H9 (cell line): ENCODE data around the gene EIF4E1B. TPM values are rescaled to one million over a fixed set of nuclear protein-coding genes. Genes with fewer than 3 reads are reported as not detected.

ENCODE experiments used
- DNase-seq: peaks from one replicate; pipeline ENCODE4 v3.0.0-alpha.2; 2017
- H2AFZ ChIP-seq: one replicate; pipeline ENCODE4 v1.6.1; 2013; ENCODE audit warnings: mild to moderate bottlenecking, low read length, control low read depth, moderate library complexity
- H2AK5ac ChIP-seq: 2 replicates; pipeline ENCODE4 v1.6.1; 2013; ENCODE audit warnings: low read length, control low read depth, mixed read lengths; ENCODE audit not compliant: insufficient read length
- H2BK120ac ChIP-seq: one replicate; pipeline ENCODE4 v1.6.1; 2013; ENCODE audit warnings: low read depth, mild to moderate bottlenecking, low read length, control low read depth, inconsistent platforms; ENCODE audit not compliant: poor library complexity, severe bottlenecking
- H2BK12ac ChIP-seq: 2 replicates; pipeline ENCODE4 v1.6.1; 2013; ENCODE audit warnings: low read length, control low read depth, mixed read lengths, low read depth; ENCODE audit not compliant: insufficient read length
- H2BK15ac ChIP-seq: 2 replicates; pipeline ENCODE4 v1.6.1; 2013; ENCODE audit warnings: low read depth, low read length, control low read depth
- H2BK20ac ChIP-seq: one replicate; pipeline ENCODE4 v1.6.1; 2013; ENCODE audit warnings: low read depth, mild to moderate bottlenecking, low read length, control low read depth, inconsistent platforms; ENCODE audit not compliant: poor library complexity, severe bottlenecking
- H2BK5ac ChIP-seq: 2 replicates; pipeline ENCODE4 v1.6.1; 2013; ENCODE audit warnings: low read length, control low read depth, mixed read lengths; ENCODE audit not compliant: insufficient read length
- H3K14ac ChIP-seq: 2 replicates; pipeline ENCODE4 v1.6.1; 2013; ENCODE audit warnings: low read length, control low read depth; ENCODE audit not compliant: insufficient read depth
- H3K18ac ChIP-seq: 2 replicates; pipeline ENCODE4 v1.6.1; 2013; ENCODE audit warnings: low read depth, mild to moderate bottlenecking, mixed read lengths, low read length, control low read depth; ENCODE audit not compliant: insufficient read length
- H3K23ac ChIP-seq: 2 replicates; pipeline ENCODE4 v1.6.1; 2013; ENCODE audit warnings: low read length, control low read depth, mixed read lengths, low read depth; ENCODE audit not compliant: insufficient read length
- H3K23me2 ChIP-seq: 2 replicates; pipeline ENCODE4 v1.6.1; 2013; ENCODE audit warnings: low read depth, mild to moderate bottlenecking, mixed read lengths, low read length, control low read depth; ENCODE audit not compliant: insufficient read length, poor library complexity, severe bottlenecking
- H3K27ac ChIP-seq: 2 replicates; pipeline ENCODE4 v1.5.1; 2013; ENCODE audit warnings: low read length, control low read depth, mixed read lengths, low read depth; ENCODE audit not compliant: insufficient read length
- H3K27me3 ChIP-seq: 2 replicates; pipeline ENCODE4 v1.6.1; 2013; ENCODE audit warnings: low read length, control low read depth, inconsistent platforms; ENCODE audit not compliant: insufficient read depth
- H3K4ac ChIP-seq: 2 replicates; pipeline ENCODE4 v1.6.1; 2013; ENCODE audit warnings: low read depth, mild to moderate bottlenecking, control low read depth, inconsistent platforms, low read length, moderate library complexity
- H3K4me1 ChIP-seq: 2 replicates; pipeline ENCODE4 v1.6.1; 2013; ENCODE audit warnings: low read length, control low read depth, inconsistent platforms; ENCODE audit not compliant: insufficient read depth
- H3K4me2 ChIP-seq: 2 replicates; pipeline ENCODE4 v1.6.1; 2013; ENCODE audit warnings: low read length, control low read depth, mixed read lengths; ENCODE audit not compliant: insufficient read length, insufficient read depth
- H3K56ac ChIP-seq: 2 replicates; pipeline ENCODE4 v1.6.1; 2013; ENCODE audit warnings: low read depth, mild to moderate bottlenecking, mixed read lengths, low read length, control low read depth; ENCODE audit not compliant: insufficient read length
- H3K79me1 ChIP-seq: 2 replicates; pipeline ENCODE4 v1.6.1; 2013; ENCODE audit warnings: low read depth, mild to moderate bottlenecking, moderate library complexity, low read length, control low read depth, inconsistent platforms; ENCODE audit not compliant: insufficient read depth, poor library complexity, severe bottlenecking
- H3K79me2 ChIP-seq: 2 replicates; pipeline ENCODE4 v1.6.1; 2013; ENCODE audit warnings: low read length, control low read depth, inconsistent platforms; ENCODE audit not compliant: insufficient read depth
- H3K9ac ChIP-seq: 2 replicates; pipeline ENCODE4 v1.6.1; 2013; ENCODE audit warnings: low read length, control low read depth, mixed read lengths; ENCODE audit not compliant: insufficient read length; ENCODE audit errors: extremely low read depth
- H3K9me3 ChIP-seq: one replicate; pipeline ENCODE4 v1.6.1; 2013; ENCODE audit warnings: low read depth, low read length, inconsistent platforms; ENCODE audit not compliant: control insufficient read depth
- H3T11ph ChIP-seq: one replicate; pipeline ENCODE4 v1.6.1; 2013; ENCODE audit warnings: mild to moderate bottlenecking, low read length, control low read depth, inconsistent platforms
- H4K20me1 ChIP-seq: one replicate; pipeline ENCODE4 v1.6.1; 2013; ENCODE audit not compliant: control insufficient read depth, insufficient read length, insufficient read depth
- H4K5ac ChIP-seq: 2 replicates; pipeline ENCODE4 v1.6.1; 2013; ENCODE audit warnings: low read depth, mild to moderate bottlenecking, mixed read lengths, low read length, control low read depth; ENCODE audit not compliant: insufficient read length
- H4K8ac ChIP-seq: replicated peaks from 2 replicates; pipeline ENCODE4 v1.6.1; 2013; ENCODE audit warnings: low read length, control low read depth, mixed read lengths, low read depth; ENCODE audit not compliant: insufficient read length
- H4K91ac ChIP-seq: 2 replicates; pipeline ENCODE4 v1.6.1; 2013; ENCODE audit warnings: low read depth, mild to moderate bottlenecking, moderate library complexity, mixed read lengths, low read length, control low read depth; ENCODE audit not compliant: insufficient read length
- H3K27ac Mint-ChIP-seq, 3 experiments: 2 replicates in 2 of 3; 3 replicates in 1 of 3; pipeline ENCODE4 v1.8.0; 2020 to 2021; ENCODE audit warnings: mixed read lengths in 3 of 3, mild to moderate bottlenecking in 1 of 3, moderate library complexity in 1 of 3
- H3K27me3 Mint-ChIP-seq: 2 replicates; pipeline ENCODE4 v1.8.0; 2021; ENCODE audit warnings: low read depth, mild to moderate bottlenecking, moderate library complexity, mixed read lengths
- H3K36me3 Mint-ChIP-seq, 3 experiments: 2 replicates in 2 of 3; 3 replicates in 1 of 3; pipeline ENCODE4 v1.8.0; 2020 to 2021; ENCODE audit warnings: low read depth in 3 of 3, mixed read lengths in 3 of 3; ENCODE audit not compliant: insufficient read depth in 1 of 3
- H3K4me1 Mint-ChIP-seq, 2 experiments: 2 replicates each; pipeline ENCODE4 v1.8.0; 2020; ENCODE audit warnings: mixed read lengths in 2 of 2
- H3K4me3 Mint-ChIP-seq, 2 experiments: 2 replicates in 1 of 2; 3 replicates in 1 of 2; pipeline ENCODE4 v1.8.0; 2020 to 2021; ENCODE audit warnings: mild to moderate bottlenecking in 2 of 2, mixed read lengths in 2 of 2, moderate library complexity in 1 of 2
- H3K9me3 Mint-ChIP-seq, 2 experiments: 2 replicates in 1 of 2; 3 replicates in 1 of 2; pipeline ENCODE4 v1.8.0; 2020; ENCODE audit warnings: mild to moderate bottlenecking in 2 of 2, mixed read lengths in 2 of 2, moderate library complexity in 1 of 2
- CTCF ChIP-seq: fragments of 200-600 bp; sonication (generic); conservative IDR thresholded peaks from 3 replicates; pipeline ENCODE4 v1.8.0; 2021; ENCODE audit warnings: antibody characterized with exemption, mild to moderate bottlenecking
- total RNA-seq: library from RNA; stranded (reverse); gene quantifications from 2 replicates; pipeline ENCODE4 v1.2.1, GENCODE V29; 2021

EIF4E1B gene
- total RNA-seq, 1 experiment from 2014 or later = 1.3 TPM

- Histone ChIP-seq H3K4me2 (no peak overlapping the region), H3K9ac (no peak overlapping the region), H2BK12ac (no peak overlapping the region), H4K5ac (no peak overlapping the region), H4K8ac (no peak overlapping the region), H3K14ac (no peak overlapping the region), H4K91ac (no peak overlapping the region), H3K27me3 (no peaks in the 10 kb centered on the region), H3K18ac (no peak overlapping the region), H2BK5ac (no peak overlapping the region), H3T11ph (no peak overlapping the region), H3K56ac (no peak overlapping the region), H4K20me1 (no peaks in the 10 kb centered on the region), H3K9me3 (no peaks in the 10 kb centered on the region), H3K23me2 (no peaks in the 10 kb centered on the region), H2BK120ac (no peak overlapping the region), H3K79me1 (no peaks in the 10 kb centered on the region), H3K79me2 (no peaks in the 10 kb centered on the region), H2AFZ (no peak overlapping the region), H2BK15ac (no peak overlapping the region), H3K27ac (no peak overlapping the region), H3K4ac (no peak overlapping the region), H2BK20ac (no peak overlapping the region), H3K23ac (no peak overlapping the region), H3K4me1 (no peaks in the 10 kb centered on the region), H2AK5ac (no peak overlapping the region)
- DNase-seq = no peak
- Mint-ChIP-seq H3K4me1 (peaks cover 18 to 29% of the 10 kb centered on the region in 2 experiments), H3K36me3 (peaks cover 0 to 10% (median 0%) of the 10 kb centered on the region in 3 experiments; a peak in 2 of 7 replicates), H3K9me3 (peaks cover 5 to 9% of the 10 kb centered on the region in 2 experiments; a peak in 4 of 5 replicates), H3K4me3 (no peak overlapping the region), H3K27ac (no peak overlapping the region), H3K27me3 (peaks cover 9% of the 10 kb centered on the region)
- no peak for TF ChIP-seq CTCF
Measured at GRCh38 chr5:176685010-176685409, 54.5 kb downstream of the EIF4E1B start.
